Stromal cell of bone marrow (primary cell): Measurements from ENCODE around the gene ADAM12.

Source experiments
- DNase-seq: peaks from one replicate; pipeline ENCODE4 v3.0.0-alpha.2; 2012; ENCODE audit warnings: low read depth

Gene ADAM12

DNA sequence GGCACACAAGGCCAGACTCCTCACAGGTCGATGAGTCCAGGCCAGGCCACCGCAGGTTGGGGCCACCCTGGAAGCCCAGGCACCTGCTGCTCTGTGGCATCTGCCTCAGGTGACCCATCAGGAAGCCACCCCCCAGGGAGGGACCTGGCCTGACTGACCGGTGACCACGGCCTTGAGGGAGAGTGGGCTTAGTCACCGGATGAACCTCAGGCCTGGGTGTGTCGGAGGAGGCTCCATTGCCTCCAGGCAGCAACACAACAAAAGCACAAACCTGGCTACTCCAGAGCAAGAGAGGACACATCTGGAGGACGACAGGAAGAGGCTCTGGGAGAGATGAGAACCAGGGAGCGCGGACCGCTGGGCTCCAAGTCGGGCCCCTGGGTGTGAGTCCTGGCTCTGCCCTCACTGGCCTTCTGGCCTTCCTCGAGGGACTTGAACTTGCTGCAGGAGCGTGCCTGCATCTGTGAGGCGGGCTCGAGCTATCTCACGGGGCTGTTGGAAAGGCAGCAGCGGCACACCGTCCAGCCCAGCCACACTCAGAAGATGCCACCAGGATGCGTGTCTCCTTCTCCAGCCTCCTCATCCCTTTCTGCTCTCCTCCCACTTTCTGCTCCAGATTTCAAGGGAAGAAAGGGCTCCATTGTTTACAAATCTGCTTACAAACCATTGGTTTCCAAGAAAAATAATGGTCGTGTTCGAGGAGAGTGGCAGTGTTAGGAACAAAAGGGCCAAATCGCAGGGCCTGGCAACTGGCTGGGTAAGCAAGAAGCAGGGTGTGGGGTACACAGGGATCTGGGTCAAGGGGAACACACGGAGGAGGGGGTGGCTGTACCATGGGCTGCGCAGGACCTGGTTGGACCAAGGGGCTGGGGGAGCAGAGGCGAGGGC is 152.9 kb downstream of the ADAM12 start:
- DNase-seq: no peak

DNA sequence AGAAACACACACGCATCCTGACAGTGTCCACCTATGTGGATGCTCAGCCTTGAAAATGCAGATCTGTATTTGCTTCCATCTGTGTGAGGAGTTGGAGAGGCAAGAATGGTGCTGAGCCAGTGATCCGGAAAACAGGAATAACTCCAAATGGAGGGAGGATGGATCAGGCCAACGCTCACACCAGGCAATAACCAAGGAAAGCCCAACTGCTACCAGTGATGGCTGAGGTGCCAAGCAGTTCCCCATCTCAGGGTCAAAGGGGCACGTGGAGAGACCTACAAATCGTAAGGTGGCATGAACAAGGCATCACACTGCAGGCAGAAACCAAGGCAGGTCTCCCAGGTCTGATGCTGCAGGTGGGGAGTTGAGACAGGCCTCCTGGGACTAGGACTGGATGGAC is 153.6 kb downstream of the ADAM12 start:
- DNase-seq: no peak

DNA sequence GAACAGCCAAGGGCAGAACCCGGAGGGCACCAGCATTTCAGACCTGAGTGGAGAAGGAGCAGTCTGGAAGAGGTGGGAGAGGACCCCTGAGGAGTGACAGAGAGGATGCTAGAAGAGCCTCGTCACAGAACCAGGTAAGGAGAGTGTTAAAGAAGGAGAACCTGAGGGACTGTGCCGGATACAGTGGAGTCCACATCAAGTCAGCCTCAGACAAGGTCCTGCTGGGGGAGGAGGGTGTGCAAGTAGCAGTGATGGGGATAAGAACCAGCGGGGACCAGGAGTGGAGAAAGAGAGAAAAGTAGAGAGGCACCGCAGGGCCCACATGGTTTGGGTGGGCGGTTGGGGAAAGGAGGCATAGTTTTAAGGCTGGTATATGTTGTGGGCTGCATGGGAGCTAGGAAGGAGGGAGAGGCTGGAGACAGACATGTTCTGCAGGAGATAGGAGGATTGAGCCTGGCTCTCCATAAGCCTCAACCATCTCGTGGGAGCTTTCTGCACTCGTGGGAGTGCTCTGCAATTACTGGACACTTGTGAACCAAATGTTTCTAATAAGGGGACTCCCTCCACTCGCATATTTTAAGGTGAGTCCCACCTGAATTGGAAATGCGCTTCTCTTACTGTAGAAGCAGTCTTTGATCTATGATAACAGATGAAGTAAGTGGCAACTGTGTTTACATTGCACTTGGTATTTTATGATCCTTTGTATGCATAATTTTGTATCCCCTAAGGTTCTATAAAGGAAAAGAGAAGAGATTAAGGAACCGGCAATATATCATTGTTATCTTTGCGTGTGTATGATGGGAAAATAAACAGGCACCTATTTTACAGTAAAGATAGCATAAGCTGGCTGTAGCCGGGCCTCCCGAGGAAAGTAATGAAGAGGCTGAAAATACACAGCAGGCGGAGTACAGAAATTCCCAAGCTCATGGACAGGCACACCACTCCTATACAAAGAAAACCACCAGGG is 154.8 kb downstream of the ADAM12 start:
- no peak for DNase-seq

DNA sequence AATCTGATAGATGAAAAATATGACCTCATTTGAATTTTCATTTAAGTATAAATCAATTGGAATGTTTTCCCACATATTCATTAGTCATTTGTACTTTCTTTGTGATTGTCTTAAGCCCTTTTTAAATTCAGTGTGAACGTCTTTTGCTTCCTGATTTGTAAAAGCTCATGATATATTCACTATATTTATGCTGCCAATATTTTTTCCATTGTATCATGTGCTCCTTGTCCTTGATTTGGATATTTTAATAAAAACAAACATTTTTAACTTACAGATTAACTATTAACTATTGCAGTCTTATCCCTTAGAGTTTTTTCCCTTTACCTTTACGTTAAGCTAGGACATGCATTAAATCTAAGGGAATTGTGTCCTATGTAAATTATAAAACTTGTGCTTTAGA is 157.7 kb downstream of the ADAM12 start:
- no peak for DNase-seq

DNA sequence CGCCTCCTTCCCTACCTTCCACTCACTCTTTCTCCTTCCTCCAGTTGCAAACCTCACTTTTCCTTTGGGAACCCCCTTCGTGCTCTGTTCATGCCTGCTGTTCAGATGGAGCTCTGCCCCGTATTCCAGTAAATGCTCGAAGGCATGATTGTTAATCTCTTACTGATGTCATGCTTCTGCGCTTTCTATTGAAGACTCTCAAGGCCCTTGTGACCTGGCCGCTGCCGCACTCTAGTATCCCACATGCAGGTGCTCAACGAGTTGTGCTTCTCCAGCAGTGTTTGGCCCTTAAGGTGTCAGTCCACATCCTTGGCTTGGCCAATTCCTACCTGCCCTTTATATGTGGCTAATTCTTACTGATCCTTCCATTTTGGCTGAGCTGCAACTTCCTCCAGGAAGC is 158.6 kb downstream of the ADAM12 start:
- no peak for DNase-seq

DNA sequence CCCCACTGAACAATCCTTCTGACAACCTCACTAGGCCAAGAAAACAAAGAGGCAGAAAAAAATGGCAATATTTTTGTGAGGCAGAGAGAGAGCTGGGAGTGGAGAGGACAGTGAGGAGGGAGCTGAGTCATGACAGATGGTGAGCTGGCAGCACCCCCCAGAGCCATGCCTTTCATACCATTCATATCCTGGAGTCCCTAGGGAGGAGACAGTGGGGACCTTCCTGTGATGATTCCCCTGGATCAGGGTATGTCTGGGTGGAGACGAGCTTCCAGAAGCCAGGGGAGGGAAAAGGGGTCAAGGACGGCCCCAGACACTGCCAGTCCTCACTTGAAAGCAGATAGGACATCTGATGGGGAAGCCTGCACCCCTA is 160.5 kb downstream of the ADAM12 start:
- DNase-seq: no peak

DNA sequence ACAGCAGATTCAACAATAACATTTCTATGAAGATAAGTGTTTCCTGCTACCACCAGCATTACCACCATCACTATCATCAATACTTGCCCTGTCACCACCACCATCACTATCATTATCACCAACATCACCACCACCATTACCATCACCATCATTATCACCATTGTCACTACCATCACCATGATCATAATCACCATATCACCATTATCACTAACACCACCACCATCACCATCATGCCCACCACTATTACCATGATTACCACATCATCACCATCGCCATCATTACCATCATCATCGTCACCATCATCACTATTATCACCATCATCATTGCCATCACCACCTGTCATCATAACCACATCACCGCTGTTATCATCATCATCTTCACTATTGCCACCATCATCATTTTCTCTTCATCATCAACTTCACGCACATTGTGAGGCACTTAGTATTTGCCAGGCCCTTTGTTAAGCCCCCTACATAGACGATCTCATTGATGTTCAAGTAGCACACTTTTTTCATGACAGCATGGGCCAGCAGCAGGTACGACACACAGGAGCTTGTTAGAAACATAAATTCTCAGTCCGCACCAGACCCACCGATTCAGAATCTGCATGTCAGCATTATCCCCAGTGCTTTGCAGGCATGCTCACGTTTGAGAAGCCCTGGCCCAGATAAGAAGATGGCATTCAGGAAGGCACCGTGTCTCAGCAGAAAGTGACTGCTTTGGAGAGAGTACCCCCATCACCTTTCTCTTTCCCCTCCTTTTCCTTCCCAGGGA is 161.1 kb downstream of the ADAM12 start:
- no peak for DNase-seq

DNA sequence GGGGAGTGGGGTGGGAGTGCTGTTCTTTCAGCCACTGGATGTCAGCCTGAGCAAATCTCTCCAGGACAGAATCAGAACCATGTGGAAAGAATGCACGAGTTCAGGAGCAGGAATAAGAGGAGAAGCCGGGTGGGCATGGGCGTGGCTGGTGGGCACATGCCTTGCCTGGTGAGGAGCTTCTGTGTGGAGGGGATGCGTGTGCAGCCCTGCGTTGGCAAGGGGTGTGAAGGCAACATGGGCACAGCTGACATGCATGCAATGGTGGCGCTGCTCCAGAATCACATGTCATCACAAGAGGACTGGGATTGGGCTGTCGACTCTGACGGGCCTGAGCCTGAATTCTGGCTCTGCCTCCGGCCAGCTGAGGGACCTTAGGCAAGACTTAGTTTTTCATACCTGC is 162.1 kb downstream of the ADAM12 start:
- DNase-seq: no peak

DNA sequence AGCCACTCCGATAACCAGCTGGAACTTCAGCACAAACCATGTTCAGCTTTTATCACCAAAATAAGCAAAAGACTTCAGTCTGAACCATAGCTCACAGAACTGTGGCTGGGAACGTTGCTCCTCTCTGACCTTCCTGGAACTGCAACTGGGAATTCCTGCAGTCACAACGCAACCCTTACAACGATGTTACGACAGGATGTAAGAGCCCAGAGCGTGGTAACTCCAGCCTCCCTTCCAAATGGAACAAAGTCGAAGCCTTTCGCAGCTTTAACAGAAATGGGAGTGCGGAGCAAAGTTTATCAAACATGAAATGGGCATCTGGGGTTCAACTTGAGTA is 162.6 kb downstream of the ADAM12 start:
- no peak for DNase-seq

DNA sequence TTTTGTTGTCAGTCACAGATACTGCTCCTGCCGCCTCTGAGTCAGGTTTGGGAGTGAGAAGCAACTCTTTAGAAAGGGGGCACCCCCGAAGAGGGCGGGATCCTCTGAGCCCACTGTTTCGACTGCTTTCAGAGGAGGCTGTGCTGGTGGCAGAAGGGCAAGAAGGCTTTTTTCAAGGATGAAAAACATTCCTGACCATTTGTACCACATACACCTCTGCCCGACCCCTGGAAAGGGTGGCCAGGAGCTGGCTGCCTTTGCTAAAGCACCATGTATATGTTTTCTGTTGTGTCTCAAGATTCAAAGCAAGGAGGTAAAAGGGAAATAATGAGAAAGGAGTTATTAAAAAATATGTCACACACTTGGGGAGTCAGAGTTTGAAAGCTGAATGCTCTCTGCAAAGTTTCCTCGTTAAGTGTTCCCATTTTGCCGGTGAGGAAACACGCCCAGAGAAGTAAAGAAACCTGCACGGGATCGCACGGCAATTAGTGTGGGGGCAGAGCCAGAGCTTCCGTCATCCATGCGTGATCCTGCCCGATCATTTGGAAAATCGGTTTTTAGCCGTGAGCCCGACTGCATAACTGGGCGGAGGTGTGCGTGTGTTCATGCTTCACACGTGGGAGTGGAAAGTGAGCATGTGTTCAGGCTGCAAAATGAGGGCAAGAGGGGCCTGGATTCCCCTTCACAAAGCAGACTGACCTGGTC is 163.2 kb downstream of the ADAM12 start:
- DNase-seq: no peak

DNA sequence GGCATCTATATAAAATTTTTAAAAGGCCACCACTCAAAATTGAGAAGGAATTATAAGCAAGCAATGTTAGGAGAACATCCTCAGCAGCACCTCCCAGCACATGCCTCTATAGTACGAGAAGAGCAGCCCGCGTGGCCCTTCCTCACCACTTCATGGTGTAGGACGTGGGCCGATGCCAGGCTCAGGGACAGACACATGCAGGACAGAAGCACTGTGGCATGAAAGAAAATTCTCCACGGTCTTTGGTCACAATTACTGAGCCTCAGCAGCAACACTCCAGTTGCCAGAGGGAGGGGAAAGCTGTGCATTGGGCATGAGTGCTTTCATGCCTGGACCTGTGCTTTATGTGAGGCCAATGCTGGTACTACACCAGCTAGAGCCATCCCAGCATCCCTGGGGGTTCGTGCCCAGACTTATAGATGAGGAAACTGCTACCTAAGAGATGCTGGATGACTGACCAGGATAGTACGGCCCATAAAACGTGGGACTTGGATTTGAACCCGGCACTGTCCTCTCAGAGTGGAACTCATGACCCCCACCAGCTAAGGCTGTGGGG is 164.7 kb downstream of the ADAM12 start:
- no peak for DNase-seq

DNA sequence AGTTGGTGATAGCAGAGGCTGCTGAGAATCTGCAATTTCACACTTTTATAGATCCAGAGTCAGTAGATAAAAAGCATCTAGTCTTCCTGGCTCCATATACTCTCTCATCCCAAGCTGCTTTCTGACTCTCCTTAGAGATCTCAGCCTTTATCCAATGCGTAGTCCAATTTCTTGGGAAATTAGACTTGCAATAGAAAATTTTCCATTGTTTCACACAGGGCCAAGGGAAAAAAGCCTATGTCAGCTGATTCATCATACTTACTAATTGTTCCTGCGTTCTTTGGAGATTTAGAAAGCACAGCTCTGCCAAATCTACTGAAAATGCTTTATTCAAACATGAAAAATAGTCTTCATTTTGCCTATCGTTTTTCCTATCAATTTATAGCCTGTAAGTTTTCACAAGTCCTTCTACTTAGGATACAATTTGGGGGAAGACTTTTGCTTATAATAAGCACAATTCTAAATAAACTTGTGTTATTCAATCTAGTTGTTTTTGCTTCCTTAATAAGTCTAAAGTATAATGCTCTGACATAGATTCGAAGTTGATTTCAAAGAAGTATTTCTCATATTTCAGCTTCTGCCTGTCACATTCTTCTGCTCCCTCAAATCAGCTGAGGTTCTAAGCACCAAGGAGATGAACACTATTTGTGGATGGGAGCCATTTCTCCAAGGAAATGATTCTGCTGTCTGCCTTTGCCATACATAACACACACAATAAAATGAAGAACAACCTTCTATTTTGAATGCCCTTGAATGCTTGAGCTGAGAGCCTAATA is 165.4 kb downstream of the ADAM12 start:
- DNase-seq: peak; percentile 91

DNA sequence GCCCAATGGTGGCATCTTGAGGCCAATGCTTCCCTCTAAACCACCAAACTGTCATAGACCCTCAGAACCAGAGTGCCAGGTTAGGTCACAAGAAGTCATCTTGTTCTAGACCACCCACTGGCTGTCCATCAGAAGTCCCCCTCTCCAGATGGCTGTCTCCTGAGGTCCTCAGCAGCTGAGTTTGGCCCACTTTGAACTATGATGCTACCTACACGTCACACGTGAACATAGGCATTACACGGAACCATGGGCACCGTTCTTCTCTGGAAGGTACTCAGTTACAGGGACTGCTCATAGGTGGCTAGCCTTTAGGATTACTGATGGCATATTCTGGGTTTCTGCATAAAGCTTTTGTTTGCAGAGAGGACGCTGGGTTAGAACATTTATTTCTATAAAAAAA is 166.4 kb downstream of the ADAM12 start:
- no peak for DNase-seq

DNA sequence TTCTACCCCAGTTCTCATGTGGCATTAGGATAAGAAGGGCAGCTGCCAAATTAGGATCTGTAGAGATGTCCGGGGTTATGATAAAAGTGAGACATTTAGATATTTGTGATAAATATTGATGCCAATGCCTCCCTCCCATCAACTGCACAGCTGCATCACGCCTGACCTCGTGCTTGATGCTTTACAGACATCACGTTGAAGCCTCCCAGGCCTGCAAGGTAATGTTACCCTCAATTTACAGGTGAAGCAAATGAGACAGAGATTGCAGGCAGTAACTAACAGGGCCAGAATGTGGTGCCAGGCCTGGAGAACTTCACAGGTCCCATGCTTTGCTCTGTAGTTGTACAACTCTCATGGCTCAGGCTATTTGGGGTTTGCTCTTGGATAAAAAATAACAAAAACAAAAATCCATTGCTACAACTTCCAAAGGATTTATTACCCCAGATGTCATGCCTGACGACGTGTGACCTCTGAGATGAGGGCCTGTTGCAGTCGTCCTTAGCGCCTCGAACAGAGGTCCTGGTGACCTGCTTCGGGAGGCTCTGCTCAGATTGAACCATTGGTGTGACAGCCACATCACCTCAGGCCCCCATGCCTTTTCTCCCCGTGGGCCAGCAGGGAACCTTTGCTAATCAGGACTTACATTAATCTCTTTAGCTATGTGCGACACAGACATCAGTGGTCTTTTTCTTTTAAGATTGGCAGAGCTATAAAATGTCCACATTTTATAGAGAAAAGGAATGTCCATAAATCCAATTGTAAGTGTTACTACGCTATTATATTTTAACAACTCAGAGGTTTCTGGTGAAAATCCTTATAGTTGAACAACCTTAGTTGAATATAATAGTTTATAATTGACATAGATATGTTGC is 169.3 kb downstream of the ADAM12 start:
- no peak for DNase-seq

DNA sequence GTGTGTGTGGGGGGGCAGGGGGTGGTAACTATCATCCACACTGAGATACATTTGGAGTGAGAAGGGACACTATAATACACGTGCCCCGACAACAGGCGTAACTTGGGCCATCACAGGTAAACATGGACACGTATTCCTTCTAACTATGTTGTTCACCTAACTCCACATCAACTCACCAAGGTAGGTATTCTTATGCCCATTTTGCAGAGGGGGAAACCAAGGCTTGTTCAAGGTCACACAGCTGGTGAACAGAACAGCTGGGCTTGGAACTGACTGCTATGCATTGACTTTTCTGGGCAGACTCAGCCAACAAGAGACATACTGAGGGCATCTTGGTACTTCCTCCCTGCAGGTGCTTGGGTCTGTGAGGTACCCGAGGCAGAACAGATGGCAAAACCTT is 170.1 kb downstream of the ADAM12 start:
- DNase-seq: no peak

DNA sequence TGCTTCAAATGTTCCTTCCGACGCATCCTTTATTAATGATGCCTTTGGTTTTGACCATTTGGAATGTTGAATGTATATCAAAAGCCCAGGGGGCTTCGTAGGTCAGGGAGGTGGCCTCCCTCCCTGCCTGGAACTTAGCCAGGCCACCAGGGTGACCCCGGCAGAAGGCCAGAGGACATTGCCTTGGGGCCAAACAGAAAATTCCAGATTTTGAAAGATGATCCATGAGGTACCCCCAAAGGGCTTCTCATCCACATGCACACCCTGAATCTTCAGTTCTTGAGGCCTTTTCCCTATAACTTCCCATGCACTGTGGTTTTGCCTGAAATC is 171.7 kb downstream of the ADAM12 start:
- no peak for DNase-seq

DNA sequence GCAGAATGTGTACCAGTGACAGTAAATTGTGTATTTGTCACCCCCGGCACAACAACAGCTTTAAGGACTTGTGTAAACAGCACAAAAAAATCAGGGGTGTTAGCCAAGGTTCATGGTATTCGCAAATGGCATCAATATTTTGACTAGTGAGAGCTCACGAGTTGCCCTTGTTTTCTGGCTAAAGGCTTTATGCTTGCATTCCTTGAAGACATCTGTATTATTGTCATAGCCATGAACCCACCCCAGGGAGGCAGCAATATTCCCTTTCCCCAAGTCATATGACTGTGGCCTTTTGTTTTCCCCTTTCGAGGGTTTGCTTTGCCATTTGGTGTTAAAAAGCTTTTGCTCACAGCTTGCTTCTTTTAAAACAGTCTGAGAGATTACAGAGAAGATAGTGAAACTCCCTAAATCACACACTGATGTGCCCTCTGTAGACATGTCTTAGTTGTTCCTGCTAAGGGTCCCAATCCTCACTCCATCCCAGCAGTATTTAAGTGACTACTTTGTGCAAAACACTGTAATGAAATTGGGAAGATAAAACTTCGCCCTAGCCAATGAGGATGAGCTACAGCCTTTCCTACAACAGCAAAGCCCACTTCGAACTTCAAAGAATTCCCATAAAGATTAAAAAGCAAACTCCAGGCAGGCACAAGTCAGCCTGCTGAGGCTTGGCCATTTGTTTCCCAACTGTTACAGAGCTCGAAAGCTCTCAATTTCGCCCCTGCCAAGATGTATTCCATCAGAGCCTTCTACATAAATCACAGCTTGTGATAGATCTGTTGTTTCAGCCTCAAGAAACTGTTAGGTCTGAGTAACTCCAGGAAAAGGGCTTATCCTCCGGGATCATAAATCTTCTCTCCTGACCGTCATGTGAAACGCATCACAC is 172.3 kb downstream of the ADAM12 start:
- DNase-seq: peak; percentile 91

DNA sequence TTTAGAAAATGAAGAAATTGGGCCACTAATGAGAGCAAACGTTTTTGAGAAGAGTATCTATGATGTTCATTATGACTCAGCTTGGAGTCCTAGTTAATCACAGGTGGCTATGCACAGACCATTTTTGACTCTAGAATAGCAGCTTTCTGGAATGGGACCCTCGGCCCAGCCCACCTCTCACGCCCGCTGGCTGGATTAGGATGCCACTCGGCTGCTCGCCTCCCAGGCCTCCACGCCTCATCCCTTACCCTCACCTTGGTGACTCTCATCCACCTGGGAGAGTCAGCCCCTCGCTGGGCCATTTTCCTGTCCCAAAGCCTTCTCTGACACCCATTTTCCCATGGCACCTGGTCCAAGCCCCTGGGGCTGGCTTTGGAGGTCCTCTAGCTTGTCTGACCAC is 173.6 kb downstream of the ADAM12 start:
- DNase-seq: no peak

DNA sequence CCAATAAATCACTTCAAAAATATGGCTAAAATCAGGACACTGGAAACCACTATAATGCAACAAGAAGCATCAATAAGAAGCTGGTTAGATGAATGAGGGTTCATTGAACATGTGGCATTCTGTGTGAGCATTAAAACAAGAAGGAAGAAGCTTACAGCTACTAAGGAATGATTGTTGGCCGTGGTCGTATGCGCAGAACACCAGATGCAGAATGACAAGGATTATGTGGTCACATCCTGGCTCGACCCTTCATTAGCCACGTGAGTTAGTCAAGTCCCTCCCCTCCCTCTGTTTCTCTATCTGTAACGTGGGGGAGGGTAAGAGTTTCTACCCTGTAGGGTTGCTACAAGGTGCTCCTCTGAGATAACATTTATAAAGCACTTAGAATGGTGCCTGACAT is 174.3 kb downstream of the ADAM12 start:
- no peak for DNase-seq
